RPMI7951 (cell line): Measurements from ENCODE around the gene ACSL3. TPM values are rescaled to one million over a fixed set of nuclear protein-coding genes. Genes with fewer than 3 reads are reported as not detected.
A peak's percentile ranks its signal among the peaks of the same experiment; 100 is the strongest.

Experiments
- DNase-seq: peaks from one replicate; pipeline ENCODE4 v3.0.0-alpha.2; 2012; ENCODE audit warnings: low read depth
- total RNA-seq: library from RNA; depleted of rRNA; stranded (reverse); fragments of >200 nt; shearing (Covaris generic); gene quantifications from 2 replicates; pipeline ENCODE4 v1.2.3, GENCODE V29; 2014

ACSL3 gene
- total RNA-seq, 1 experiment from 2014 or later = 168 TPM

DNA sequence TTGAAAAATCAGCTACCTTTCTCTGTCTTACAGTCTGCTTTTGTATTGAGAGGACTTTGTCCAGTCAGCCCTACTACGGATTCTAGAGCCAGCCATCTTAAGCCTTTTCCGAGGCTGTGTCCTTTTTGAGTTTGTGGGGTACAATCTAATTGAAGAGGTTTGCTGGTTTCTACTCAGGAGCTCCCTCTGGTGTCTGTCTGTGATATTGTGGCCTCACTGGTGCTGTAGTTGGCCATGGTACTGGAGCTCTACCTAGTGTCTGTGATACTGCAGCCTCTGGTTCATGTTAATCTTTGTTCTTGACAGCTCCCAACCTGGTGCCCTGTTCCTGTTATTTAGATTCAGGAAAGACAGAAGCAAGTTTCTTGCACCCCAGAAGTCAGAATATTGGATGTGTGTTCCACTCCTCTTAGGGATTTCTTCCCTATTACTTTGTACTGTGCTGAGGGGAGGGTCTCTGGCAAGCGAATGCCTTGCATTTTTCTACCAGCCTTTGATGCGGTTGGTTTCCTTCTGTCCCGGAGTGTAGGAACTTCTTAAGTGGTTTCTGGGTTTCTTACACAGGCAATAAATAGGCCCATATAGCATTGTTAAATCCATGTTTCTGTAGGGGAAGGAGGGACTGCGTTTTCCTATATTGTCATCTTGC lies 78.5 kb downstream of the ACSL3 start:
- DNase-seq = peak; percentile 74

DNA sequence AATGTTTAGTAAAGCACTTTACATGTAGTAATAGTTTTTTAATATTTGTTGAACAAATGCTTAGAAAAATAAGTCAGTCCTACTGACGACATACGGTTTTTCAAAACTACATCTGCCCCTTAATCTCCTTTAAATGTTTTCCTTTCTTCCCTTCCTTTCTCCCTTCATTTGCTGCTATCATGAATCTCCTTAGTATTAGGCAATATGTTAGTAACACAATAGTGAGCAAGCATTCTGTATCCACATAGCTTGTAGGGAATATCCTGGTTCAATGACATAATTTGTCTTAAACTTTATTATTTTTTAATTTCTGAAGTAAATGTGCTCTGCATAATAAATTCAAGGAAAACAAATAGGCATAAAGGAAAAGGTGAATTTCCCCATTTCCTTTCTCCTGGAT lies 79.1 kb downstream of the ACSL3 start:
- DNase-seq = no peak

DNA sequence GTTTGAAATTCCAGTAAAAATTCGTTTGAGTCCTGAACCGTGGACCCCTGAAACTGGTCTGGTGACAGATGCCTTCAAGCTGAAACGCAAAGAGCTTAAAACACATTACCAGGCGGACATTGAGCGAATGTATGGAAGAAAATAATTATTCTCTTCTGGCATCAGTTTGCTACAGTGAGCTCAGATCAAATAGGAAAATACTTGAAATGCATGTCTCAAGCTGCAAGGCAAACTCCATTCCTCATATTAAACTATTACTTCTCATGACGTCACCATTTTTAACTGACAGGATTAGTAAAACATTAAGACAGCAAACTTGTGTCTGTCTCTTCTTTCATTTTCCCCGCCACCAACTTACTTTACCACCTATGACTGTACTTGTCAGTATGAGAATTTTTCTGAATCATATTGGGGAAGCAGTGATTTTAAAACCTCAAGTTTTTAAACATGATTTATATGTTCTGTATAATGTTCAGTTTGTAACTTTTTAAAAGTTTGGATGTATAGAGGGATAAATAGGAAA lies 80.7 kb downstream of the ACSL3 start:
- DNase-seq = no peak

DNA sequence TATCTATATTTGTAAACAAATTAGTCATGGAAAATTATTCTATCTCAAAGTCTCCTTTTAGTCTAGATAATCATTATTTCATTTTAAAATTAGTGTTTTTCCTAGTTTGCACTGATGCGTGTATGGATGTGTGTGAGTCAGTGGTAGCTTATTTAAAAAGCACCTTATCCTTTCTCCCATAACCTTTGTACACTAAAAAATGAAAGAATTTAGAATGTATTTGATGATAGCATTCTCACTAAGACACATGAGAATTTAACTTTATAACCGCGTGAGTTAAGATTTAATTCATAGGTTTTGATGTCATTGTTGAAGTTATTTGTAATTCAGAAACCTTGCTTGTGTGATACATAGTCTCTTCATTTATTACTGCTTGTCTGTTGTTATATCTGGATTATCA lies 81.7 kb downstream of the ACSL3 start:
- DNase-seq = no peak

DNA sequence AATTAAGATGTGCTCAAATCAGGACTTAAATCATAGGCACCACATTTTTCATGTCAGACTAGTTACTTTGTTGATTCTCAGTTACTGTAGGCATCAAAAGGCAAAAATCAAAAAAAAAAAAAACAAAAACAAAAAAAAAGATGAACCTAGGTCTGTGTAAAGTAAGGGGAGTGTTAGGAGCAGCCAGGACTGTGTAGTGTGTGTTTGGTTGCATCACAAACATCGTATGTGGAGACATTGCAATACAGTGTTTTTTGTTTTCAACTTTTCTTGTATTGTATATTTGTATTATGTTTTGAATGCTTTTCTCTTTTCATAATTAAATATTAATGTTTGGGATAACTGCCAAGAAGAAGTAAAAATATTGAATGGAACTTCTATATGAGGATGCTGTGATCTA lies 82.1 kb downstream of the ACSL3 start:
- no peak for DNase-seq

DNA sequence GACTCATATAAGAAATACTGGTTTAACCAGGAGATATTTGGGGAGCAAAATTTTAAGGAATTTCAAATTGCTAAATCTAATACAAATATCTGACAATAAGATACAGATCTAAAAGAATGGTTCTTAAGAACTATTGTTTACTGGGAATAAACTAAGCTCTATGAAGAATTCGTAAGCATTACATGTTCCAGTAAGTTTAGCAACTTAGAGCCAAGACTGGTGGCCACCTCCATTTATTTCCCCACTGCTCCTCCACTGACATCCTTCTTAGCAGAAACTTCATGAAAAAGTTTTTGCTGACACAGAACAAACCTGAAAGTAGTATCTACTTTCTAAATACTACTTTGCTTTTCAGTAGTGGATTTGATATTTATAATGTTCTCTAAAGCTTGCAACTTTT lies 83.0 kb downstream of the ACSL3 start:
- DNase-seq = peak; percentile 34

DNA sequence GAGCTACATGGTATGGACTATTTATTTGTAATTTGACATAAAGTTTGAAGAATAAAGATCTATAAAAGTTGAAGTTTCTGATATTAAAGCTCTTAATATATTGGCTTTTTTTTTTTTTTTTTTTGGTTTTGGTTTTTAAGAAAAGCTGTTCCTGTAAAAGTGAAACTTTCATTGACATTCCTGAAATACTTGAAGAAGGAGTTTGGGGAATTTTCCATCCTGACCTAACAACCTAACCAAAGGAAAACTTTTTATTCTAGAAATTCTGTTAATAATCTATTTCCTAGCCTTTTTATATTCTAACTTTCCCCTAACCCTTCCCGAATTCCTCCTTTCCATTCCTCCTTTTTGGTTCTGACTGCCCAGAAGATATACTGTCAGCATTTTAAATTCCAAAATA lies 83.7 kb downstream of the ACSL3 start:
- peak; percentile 32 for DNase-seq

DNA sequence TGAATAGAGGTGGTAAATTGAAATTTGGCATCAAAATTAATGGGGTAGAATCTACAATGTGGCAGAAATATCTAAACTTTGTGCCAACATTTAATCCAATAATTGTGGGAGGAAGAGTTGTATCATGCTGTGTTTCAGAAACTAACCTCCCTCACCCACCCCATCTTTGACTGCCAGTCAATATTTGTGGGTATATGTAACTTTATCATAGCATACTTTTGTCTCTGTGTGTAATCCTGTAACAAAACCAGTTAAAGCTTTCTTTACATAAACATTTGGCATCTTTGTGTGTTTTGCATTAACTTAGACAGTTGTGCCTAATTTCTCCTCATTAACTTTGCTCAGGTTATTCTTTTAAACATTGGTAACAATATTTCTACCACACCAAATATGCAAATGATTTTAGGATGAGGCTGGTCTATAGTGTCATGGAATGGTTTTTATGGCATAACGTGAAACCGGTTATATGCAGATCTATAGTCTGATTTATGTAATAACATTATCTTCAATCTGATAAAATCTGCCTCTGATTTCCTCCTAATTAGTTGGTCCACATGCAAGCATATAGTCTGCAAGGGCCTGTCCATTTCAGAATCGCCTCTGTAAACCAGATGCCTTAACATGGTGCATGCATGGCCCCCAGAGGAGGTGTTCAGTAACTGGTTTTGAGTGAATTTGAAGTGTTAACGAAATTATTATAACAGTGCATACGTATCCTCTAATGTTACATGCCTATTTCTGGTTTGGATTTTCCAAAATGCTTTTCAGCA lies 84.3 kb downstream of the ACSL3 start:
- DNase-seq = no peak

DNA sequence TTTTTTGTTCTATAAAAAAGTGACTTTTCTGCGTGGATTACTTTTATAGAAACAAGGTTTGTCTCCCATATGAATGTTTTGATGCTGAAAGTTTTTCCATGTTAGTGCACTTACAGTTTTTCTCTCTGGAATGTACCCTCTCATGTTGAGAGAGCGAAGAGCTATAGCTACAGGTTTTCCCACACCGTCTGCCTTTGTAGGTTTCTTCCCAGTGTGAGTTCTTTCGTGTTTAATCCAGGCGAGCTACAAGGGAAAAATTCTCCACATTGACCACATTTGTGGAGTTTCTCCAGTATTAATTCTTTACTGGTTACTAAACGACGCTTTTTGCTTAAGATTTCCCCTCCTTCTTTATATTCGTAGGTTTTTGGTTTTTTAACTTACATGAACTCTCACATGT lies 85.1 kb downstream of the ACSL3 start:
- DNase-seq = no peak

DNA sequence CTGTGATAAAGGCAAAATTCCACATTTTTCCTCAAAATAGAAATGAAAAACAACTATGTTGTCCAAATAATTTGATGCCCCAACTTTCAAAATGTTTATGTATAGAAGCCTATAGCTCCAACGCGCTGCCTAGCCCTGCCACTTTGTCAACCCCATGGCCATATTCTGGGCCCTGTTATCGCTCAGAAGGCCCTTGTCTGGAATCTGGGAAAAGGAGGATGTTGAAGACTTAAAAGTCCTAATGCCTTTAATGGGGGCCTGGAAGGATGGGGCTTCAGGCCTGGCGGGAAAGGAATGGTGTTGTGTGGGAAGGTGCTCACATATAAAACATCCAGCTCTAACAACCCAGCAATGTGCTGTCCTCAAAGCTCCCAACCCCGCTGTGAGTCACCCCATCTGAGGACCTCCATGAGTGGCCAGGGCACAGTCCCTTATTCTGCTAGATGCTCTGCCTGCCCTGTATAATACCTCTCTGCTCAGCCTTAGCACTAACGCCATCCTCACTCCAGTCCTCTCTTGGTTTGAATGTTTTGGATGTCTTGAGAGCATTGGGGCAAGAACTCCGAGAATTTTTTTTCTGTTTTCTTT lies 86.0 kb downstream of the ACSL3 start:
- DNase-seq = peak; percentile 48

DNA sequence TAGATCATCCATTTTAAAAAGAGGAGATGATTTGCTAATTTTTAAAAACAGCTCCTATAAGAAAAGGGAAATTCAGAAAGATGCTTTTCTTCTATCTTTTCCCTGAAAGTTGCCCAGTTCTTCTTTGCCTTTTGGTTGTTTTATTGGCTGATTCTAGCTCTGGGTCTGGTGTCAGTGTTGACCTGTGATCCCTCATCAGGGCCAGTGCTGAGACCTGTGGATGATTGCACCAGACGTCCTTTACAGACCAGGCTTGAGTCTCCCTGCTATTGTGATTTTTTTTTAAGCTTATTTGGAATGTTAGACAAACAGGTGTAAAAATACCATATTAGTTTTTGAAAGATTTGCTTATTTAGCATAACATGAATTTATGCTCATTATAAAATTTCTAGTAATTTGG lies 88.2 kb downstream of the ACSL3 start:
- no peak for DNase-seq

DNA sequence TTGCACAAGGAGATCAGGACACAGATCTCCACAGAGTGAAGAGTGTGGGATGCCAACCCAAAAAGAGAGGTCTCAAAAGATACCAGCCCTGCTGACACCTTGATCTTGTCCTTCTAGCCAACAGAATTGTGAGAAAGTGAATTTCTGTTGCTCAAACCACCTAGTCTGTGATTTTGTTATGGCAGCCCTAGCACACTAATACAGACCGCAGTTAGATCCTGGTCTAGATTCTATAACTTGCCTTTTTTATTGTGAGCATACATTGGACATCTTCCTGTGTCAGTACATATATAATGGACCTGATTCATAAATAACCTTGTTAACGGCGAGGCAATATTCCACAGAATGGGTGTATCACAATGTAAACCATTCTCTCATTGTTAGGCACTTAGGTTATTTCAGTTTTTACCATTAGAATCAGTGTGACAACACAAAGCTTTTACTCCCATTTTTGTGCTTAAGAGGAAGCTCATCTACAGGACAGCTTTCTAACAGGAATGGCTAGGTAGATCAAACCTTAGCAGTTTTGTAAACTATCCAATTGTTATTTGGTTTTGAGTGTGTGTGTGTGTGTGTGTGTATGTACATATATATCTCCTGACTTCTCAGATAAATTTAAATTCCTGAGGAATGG lies 89.0 kb downstream of the ACSL3 start:
- DNase-seq = no peak

DNA sequence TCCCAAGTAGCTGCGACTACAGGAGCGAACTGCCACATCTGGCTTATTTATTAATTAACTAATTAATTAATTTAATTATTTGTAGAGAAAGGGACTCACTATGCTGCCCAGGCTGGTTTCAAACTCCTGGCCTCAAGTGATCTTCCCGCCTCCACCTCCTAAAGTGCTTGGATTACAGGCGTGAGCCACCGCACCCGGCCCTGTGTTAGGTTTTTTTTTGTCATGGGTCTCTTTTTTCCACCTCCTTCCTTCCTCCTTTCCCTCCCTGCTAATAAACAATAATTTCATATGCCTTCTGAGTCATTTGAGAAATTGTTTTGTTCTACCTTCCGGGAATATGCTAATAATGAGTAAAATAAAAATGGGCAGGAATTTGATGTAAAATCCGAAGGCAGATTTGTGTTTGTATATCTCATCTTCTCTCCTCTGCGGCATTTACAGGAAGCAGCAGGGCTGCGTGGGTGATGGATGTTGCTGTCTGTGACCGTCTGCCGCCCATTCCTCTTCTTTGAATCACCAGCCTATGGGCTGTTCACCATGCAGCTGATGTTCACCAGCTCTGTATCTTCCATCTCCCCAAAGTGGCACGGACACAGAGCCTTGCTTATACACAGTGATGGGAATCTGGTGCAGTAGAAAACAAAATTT lies 89.9 kb downstream of the ACSL3 start:
- peak; percentile 78 for DNase-seq

DNA sequence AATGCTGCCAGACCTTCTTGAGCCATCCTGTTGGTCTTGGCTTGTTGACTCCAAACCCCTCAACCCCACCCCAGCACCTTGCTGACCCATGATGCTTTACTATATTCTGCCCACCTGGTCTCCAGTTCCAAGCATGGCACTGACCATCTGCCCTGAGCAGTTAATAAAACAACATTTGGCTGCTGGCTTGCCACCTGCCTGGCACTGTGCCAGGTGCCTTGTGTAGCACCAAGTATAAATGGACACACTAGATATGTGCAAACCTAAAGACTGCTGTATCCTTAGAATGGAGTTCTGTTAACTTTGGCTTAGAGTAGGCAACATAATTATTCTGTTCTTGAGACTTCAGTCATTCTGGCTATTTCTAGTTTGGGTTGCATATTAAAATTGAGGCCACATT lies 91.4 kb downstream of the ACSL3 start:
- DNase-seq = no peak

DNA sequence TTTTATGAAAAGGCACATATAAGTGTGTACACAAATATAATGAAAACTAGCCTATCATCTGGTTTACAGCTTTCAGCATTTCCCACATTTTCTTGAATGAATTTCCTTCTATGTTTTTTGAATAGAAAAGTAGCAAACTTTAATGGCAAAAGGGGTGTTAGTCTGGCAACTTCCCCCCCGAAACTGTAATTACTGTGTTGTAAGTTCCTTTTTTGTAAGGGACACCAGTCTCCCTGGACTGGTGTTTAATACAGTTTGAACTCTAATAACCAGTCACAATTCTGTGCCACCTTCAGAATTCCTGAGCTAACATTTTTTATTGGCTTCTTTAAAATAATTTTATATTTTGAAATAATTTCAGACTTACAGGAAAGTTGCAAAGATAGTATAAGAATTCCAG lies 94.2 kb downstream of the ACSL3 start:
- no peak for DNase-seq

DNA sequence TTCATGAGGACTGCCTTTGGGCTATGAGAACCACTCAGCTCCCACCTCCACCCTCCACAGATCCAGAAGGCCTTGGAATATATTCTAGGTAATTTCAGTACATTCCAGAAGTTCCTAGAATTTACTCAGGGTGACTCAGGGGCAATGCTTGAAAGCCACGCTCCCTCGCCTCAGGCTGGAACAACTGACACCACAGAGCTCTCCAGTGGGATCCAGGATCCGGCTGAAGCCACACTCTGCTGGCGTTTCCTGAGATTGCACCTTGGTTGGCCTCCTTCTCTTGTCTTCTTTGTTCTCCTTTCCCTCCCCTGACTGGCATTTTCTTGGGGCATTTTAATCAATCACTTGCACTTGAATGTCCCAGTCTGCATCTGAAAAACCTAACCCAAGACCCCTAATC lies 98.5 kb downstream of the ACSL3 start:
- peak; percentile 97 for DNase-seq

DNA sequence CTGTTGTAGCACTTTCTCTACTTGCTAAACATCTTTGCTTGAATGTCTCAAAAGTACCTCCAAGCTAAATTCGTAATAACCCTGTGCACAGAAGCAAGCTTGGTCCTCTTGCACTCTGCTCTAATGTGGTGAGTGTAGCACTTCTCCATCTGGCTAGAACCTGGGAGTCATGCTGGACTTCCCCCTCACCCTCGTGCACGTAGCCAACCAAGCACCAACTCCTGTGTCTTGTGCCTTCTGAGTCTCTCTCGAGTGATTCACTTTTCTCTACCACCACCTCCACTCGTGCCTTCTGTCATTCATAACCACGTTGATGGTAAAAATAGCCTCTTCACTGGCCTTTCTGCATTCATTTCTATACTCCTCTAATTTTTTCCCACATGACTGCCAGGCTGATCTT lies 99.3 kb downstream of the ACSL3 start:
- peak; percentile 74 for DNase-seq

DNA sequence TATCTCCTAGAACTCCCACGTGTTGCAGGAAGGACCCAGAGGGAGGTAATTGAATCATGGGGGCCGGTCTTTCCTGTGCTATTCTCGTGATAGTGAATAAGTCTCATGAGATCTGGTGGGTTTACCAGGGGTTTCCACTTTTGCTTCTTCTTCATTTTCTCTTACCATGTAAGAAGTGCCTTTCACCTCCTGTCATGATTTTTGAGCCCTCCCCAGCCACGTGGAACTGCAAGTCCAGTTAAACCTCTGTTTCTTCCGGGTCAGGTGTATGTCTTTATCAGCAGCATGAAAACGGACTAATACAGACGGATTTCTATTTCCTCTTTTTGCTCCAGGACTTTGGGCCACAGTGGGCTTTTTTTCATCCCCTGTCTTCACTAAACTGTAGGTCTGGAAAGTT lies 102.8 kb downstream of the ACSL3 start:
- DNase-seq = no peak

DNA sequence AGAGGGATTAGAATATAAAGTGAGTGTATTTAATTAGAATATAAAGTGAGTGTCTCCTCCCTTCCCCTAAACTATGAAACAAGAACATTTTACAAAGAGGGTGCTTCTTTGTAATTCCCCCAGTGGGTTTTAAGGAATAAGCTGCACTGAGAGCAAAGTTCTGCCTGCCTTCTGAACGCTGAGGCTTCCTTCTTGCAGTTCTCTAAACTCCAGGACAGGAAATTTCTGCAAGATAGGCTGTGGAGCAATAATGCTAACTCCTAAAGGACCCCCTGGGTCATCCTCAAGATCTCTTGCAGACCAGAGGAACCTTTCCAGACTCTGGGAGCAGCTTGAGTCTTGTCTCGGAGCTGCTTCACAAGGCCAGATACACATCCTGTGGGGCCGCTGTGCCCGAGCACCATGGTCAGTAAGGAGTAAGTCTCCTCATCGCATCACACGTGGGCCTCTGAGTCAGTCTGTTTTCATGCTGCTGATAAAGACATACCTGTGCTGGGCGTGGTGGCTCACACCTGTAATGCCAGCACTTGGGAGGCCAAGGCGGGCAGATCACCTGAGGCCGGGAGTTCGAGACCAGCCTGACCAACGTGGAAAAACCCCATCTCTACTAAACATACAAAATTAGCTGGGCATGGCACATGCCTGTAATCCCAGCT lies 103.7 kb downstream of the ACSL3 start:
- no peak for DNase-seq

DNA sequence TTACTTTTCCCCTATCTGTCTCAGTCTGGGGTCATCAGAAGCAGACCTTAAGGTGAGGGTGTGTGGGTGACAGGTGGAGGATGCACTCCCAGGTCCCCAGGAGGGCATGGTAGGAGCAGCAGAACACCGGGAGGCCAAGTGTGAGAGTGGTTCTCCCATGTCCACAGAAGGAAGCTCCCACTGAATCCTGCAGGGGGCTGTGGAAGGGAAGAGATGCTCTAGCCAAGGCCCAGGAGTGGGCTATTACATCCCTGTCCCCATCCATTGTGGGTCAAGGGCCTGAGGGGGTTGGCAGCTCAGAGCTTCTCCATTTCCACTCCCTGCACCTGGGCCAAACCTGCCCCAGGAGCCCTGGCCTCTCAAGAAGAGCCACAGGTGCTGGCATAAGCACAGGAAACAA lies 104.7 kb downstream of the ACSL3 start:
- no peak for DNase-seq

DNA sequence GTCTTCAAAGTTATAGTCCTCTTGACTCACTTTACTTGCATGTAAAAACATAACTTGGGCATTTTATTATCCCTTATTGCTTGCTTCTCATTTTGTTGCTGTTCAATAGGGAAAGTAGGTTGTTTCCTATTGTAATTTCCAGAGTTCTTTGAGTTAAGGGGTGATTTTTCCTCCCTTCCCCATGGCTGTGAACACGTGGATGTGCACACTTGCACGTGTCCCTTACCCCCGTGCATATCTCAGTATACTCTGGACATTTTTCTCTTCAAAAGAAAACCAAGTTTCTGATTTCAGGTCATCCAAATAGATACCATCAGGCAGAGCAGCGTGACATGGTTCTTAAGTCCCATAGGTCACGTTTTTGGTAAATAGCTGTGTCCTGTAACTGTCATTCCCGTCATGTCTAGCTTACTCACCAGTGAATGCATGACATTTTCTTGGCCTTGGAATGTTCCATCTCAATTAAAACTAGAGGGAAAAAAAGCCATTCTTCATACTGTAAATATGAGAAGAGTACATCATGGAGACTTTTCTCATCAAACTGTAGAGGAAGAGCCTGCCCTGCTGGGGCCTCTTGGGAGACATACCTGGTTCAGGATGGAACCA lies 107.8 kb downstream of the ACSL3 start:
- DNase-seq = no peak
